Liver (tissue), 2 donors: ENCODE measurements around the gene NELL1.

Source experiments
- FOXA1 ChIP-seq: IDR thresholded peaks from 2 replicates; pipeline ENCODE4 v1.6.1; 2016; ENCODE audit warnings: antibody characterized with exemption
- TF ChIP-seq, protein P1 (sequence below): fragments of 150-350 bp; IDR thresholded peaks from 2 replicates; pipeline ENCODE4 v1.5.1; 2017; ENCODE audit warnings: improper control_type of control experiment, low read depth, low read length; ENCODE audit not compliant: missing input control
- donor health status: healthy.

DNA sequence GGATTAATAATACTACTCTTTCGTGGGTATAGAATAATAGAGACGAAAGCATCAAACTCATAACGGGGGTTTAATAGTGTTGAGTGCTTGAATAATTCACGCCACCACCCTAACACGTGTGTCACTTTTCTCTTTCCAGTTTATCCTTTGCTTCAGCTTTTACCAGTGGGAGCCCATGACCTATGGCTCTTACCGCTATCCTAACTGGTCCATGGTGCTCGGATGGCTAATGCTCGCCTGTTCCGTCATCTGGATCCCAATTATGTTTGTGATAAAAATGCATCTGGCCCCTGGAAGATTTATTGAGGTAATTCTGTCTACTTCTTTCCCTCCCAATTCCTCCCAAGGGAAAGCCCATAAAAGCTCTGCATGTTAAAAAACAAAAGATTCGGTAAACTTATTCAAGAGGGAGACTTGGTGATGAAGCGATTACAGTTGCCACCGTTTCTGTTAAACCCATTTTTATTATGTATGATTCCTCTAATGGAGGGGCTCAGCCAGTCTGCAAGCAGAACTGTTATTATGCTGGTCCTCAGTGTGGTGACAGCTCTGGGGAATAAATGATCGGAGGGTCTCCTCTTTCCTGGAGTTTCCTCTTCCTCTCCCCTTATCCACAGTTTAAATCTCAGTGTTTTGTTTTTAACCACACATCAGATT is 17.1 kb upstream of the NELL1 start:
- TF ChIP-seq FOXA1 = no peak
- TF ChIP-seq, protein P1, sequence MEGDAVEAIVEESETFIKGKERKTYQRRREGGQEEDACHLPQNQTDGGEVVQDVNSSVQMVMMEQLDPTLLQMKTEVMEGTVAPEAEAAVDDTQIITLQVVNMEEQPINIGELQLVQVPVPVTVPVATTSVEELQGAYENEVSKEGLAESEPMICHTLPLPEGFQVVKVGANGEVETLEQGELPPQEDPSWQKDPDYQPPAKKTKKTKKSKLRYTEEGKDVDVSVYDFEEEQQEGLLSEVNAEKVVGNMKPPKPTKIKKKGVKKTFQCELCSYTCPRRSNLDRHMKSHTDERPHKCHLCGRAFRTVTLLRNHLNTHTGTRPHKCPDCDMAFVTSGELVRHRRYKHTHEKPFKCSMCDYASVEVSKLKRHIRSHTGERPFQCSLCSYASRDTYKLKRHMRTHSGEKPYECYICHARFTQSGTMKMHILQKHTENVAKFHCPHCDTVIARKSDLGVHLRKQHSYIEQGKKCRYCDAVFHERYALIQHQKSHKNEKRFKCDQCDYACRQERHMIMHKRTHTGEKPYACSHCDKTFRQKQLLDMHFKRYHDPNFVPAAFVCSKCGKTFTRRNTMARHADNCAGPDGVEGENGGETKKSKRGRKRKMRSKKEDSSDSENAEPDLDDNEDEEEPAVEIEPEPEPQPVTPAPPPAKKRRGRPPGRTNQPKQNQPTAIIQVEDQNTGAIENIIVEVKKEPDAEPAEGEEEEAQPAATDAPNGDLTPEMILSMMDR = no peak
